HG03159 (cell line): Measurements from ENCODE around the gene PRKAR1B.

Source experiments
- ATAC-seq: cut with Tn5 transposase; IDR thresholded peaks from one replicate; pipeline ENCODE4 v1.9.1; 2021; ENCODE audit warnings: mild to moderate bottlenecking, moderate library complexity; ENCODE audit not compliant: unreplicated experiment

The PRKAR1B gene

GRCh38 chr7:576524-577277 is 150.4 kb downstream of the PRKAR1B start:
- no peak for ATAC-seq

- ATAC-seq: no peak
These were observed 151.4 kb downstream of the PRKAR1B start for GRCh38 chr7:575425-576366.

- no peak for ATAC-seq
These were observed 152.3 kb downstream of the PRKAR1B start for GRCh38 chr7:574661-575395.

GRCh38 chr7:573933-574381 is 153.1 kb downstream of the PRKAR1B start:
- ATAC-seq: no peak

- no peak for ATAC-seq
These were observed 153.7 kb downstream of the PRKAR1B start for GRCh38 chr7:573269-573932.

- no peak for ATAC-seq
These were observed 154.4 kb downstream of the PRKAR1B start for GRCh38 chr7:572416-573268.

- no peak for ATAC-seq
These were observed 155.2 kb downstream of the PRKAR1B start for GRCh38 chr7:571718-572415.

- ATAC-seq: no peak
These were observed 155.9 kb downstream of the PRKAR1B start for GRCh38 chr7:571096-571717.

GRCh38 chr7:570801-571070 is 156.3 kb downstream of the PRKAR1B start:
- no peak for ATAC-seq

GRCh38 chr7:569996-570800 is 156.9 kb downstream of the PRKAR1B start:
- ATAC-seq: no peak

GRCh38 chr7:569071-569855 is 157.8 kb downstream of the PRKAR1B start:
- ATAC-seq: no peak

GRCh38 chr7:568031-568951 is 158.8 kb downstream of the PRKAR1B start:
- no peak for ATAC-seq

- ATAC-seq: no peak
These were observed 159.7 kb downstream of the PRKAR1B start for GRCh38 chr7:567305-567883.

GRCh38 chr7:566100-566499 is 161.0 kb downstream of the PRKAR1B start:
- ATAC-seq: no peak

- ATAC-seq: no peak
These were observed 162.8 kb downstream of the PRKAR1B start for GRCh38 chr7:564176-564865.
